SK-N-SH (cell line): ENCODE results near the gene TEX35. TPM values are rescaled to one million over a fixed set of nuclear protein-coding genes. Genes with fewer than 3 reads are reported as not detected.
A peak's percentile ranks its signal among the peaks of the same experiment; 100 is the strongest.

Experiments
- CTCF ChIA-PET: fragments of 300-600, 350-600 bp; formaldehyde crosslinking; extraction: SDS; loops from one replicate; lab custom pipeline; 2021; lab: Yijun Ruan, JAX
- POLR2A ChIA-PET: fragments of 350-600 bp; sonication (Branson Sonifier 250); formaldehyde crosslinking; extraction: SDS; loops from one replicate; lab custom pipeline; 2020; ENCODE audit warnings: antibody characterized with exemption, inconsistent platforms; lab: Yijun Ruan, JAX
- DNase-seq: peaks from one replicate; pipeline ENCODE4 v3.0.0; 2012
- H2AFZ ChIP-seq: fragments of 200-600 bp; sonication (generic); 2 replicates; pipeline ENCODE4 v1.8.1; 2016; ENCODE audit warnings: antibody characterized with exemption, mild to moderate bottlenecking, low read depth
- H3F3A ChIP-seq: fragments of 200-600 bp; sonication (generic); replicated peaks from 2 replicates; pipeline ENCODE3; 2016; ENCODE audit warnings: antibody characterized with exemption, mild to moderate bottlenecking; ENCODE audit not compliant: insufficient read depth
- H3K27ac ChIP-seq, 2 experiments: fragments of 200-500 bp in 1 of 2; fragments of 200-600 bp in 1 of 2; sonication (Bioruptor generic) in 1 of 2; sonication (generic), shearing (Covaris generic) in 1 of 2; 2 replicates each; pipeline versions ENCODE4 v1.5.1 to v1.6.1; 2014 to 2016; ENCODE audit warnings: low read depth in 2 of 2, inconsistent platforms in 1 of 2, low read length in 1 of 2, mild to moderate bottlenecking in 1 of 2, mixed read lengths in 1 of 2
- H3K27me3 ChIP-seq: fragments of 200-600 bp; sonication (generic), shearing (Covaris generic); 2 replicates; pipeline ENCODE4 v1.6.1; 2016; ENCODE audit warnings: mixed run types; ENCODE audit not compliant: insufficient read depth
- H3K36me3 ChIP-seq, 2 experiments: fragments of 200-500 bp in 1 of 2; fragments of 200-600 bp in 1 of 2; sonication (Bioruptor generic) in 1 of 2; sonication (generic) in 1 of 2; replicated peaks in 1 of 2; 2 replicates each; pipeline versions ENCODE3 to v1.5.1; 2014 to 2016; ENCODE audit warnings: low read length in 1 of 2, mild to moderate bottlenecking in 1 of 2; ENCODE audit not compliant: insufficient read depth in 2 of 2, control insufficient read depth in 1 of 2
- H3K4me1 ChIP-seq, 2 experiments: fragments of 200-500 bp in 1 of 2; fragments of 200-600 bp in 1 of 2; sonication (Bioruptor generic) in 1 of 2; sonication (generic), shearing (Covaris generic) in 1 of 2; 2 replicates each; pipeline versions ENCODE4 v1.5.1 to v1.6.1; 2014 to 2016; ENCODE audit warnings: low read depth in 1 of 2, low read length in 1 of 2, mixed run types in 1 of 2; ENCODE audit not compliant: insufficient read depth in 2 of 2, control insufficient read depth in 1 of 2
- H3K4me2 ChIP-seq: fragments of 200-600 bp; sonication (generic), shearing (Covaris generic); 2 replicates; pipeline ENCODE4 v1.6.1; 2017; ENCODE audit warnings: mixed run types
- H3K4me3 ChIP-seq, 2 experiments: fragments of 200-500 bp in 1 of 2; fragments of 200-600 bp in 1 of 2; sonication (Bioruptor generic) in 1 of 2; sonication (generic), shearing (Covaris generic) in 1 of 2; 2 replicates each; pipeline versions ENCODE4 v1.5.1 to v1.8.1; 2014 to 2016; ENCODE audit warnings: low read depth in 2 of 2, inconsistent platforms in 1 of 2, low read length in 1 of 2, mild to moderate bottlenecking in 1 of 2, mixed read lengths in 1 of 2, moderate library complexity in 1 of 2
- H3K79me2 ChIP-seq: fragments of 200-600 bp; sonication (generic); 2 replicates; pipeline ENCODE4 v1.8.1; 2017; ENCODE audit warnings: mild to moderate bottlenecking; ENCODE audit not compliant: insufficient read depth
- H3K9ac ChIP-seq: fragments of 200-600 bp; sonication (generic); 2 replicates; pipeline ENCODE4 v1.6.1; 2017; ENCODE audit warnings: mixed run types
- H3K9me2 ChIP-seq: fragments of 200-600 bp; sonication (generic); 2 replicates; pipeline ENCODE4 v1.6.1; 2017; ENCODE audit warnings: mixed run types
- H3K9me3 ChIP-seq: fragments of 200-600 bp; sonication (generic); 2 replicates; pipeline ENCODE4 v1.6.1; 2017; ENCODE audit warnings: mixed run types, mild to moderate bottlenecking, moderate library complexity
- H4K20me1 ChIP-seq: fragments of 200-600 bp; sonication (generic); 2 replicates; pipeline ENCODE4 v1.6.1; 2017; ENCODE audit warnings: mild to moderate bottlenecking, mixed run types; ENCODE audit not compliant: insufficient read depth
- CHD2 ChIP-seq: fragments of 150-350 bp; IDR thresholded peaks from 2 replicates; pipeline ENCODE4 v1.6.1; 2018; ENCODE audit warnings: low read length; ENCODE audit not compliant: partially characterized antibody
- ELF1 ChIP-seq: IDR thresholded peaks from 2 replicates; pipeline ENCODE4 v1.4.0; 2012
- EP300 ChIP-seq, 2 experiments: IDR thresholded peaks; 2 replicates each; pipeline versions ENCODE4 v1.4.0 to v1.6.1; 2012; ENCODE audit warnings: borderline replicate concordance in 1 of 2, low read depth in 1 of 2, low read length in 1 of 2
- EZH2phosphoT487 ChIP-seq: fragments of 200-600 bp; sonication (generic); IDR thresholded peaks from 2 replicates; pipeline ENCODE4 v1.6.1; 2017; ENCODE audit warnings: low read depth, mixed run types, mild to moderate bottlenecking, antibody characterized with exemption, moderate library complexity, borderline replicate concordance
- FOSL2 ChIP-seq: IDR thresholded peaks from 2 replicates; pipeline ENCODE4 v1.4.0; 2012; ENCODE audit warnings: low read depth, mild to moderate bottlenecking, moderate library complexity, borderline replicate concordance
- FOXM1 ChIP-seq: IDR thresholded peaks from 2 replicates; pipeline ENCODE4 v1.4.0; 2012; ENCODE audit warnings: low read depth, mild to moderate bottlenecking
- GABPA ChIP-seq: IDR thresholded peaks from 2 replicates; pipeline ENCODE4 v1.4.0; 2012; ENCODE audit warnings: low read depth, mild to moderate bottlenecking
- GATA2 ChIP-seq: sonication (generic); formaldehyde crosslinking; IDR thresholded peaks from 2 replicates; pipeline ENCODE4 v1.5.0; 2020; ENCODE audit warnings: mild to moderate bottlenecking, missing genetic modification reagents
- JUND ChIP-seq: IDR thresholded peaks from 2 replicates; pipeline ENCODE4 v1.4.0; 2012
- MAX ChIP-seq: IDR thresholded peaks from 2 replicates; pipeline ENCODE4 v1.4.0; 2012; ENCODE audit warnings: low read depth
- MXI1 ChIP-seq: IDR thresholded peaks from 2 replicates; pipeline ENCODE4 v1.6.1; 2012; ENCODE audit warnings: mild to moderate bottlenecking, low read depth, low read length, improper control_type of control experiment
- NFIC ChIP-seq: IDR thresholded peaks from 2 replicates; pipeline ENCODE4 v1.4.0; 2012; ENCODE audit warnings: borderline replicate concordance
- NRF1 ChIP-seq: IDR thresholded peaks from 2 replicates; pipeline ENCODE4 v1.6.1; 2012; ENCODE audit warnings: low read depth, mild to moderate bottlenecking, low read length
- PBX3 ChIP-seq: IDR thresholded peaks from 2 replicates; pipeline ENCODE4; 2012
- POLR2AphosphoS5 ChIP-seq: IDR thresholded peaks from 2 replicates; pipeline ENCODE4 v1.6.1; 2012; ENCODE audit warnings: low read depth, low read length
- RCOR1 ChIP-seq: fragments of 150-350 bp; IDR thresholded peaks from 2 replicates; pipeline ENCODE4 v1.6.1; 2017; ENCODE audit warnings: antibody characterized with exemption, low read length
- REST ChIP-seq: IDR thresholded peaks from 2 replicates; pipeline ENCODE4 v1.6.1; 2012; ENCODE audit warnings: mild to moderate bottlenecking, low read depth, low read length, moderate library complexity
- RXRA ChIP-seq: IDR thresholded peaks from 2 replicates; pipeline ENCODE4 v1.4.0; 2012; ENCODE audit warnings: low read depth, mild to moderate bottlenecking, borderline replicate concordance
- SIN3A ChIP-seq: IDR thresholded peaks from 2 replicates; pipeline ENCODE4 v1.6.1; 2012; ENCODE audit warnings: low read depth, mild to moderate bottlenecking, low read length, moderate library complexity, borderline replicate concordance
- TCF12 ChIP-seq: IDR thresholded peaks from 2 replicates; pipeline ENCODE4 v1.4.0; 2012
- USF2 ChIP-seq: fragments of 150-350 bp; IDR thresholded peaks from 2 replicates; pipeline ENCODE4 v1.6.1; 2017; ENCODE audit warnings: antibody characterized with exemption, low read length, low read depth, borderline replicate concordance
- YY1 ChIP-seq: IDR thresholded peaks from 2 replicates; pipeline ENCODE4 v1.4.0; 2012; ENCODE audit warnings: low read depth, mild to moderate bottlenecking
- ZBTB33 ChIP-seq: IDR thresholded peaks from 2 replicates; pipeline ENCODE4 v1.4.0; 2012; ENCODE audit warnings: low read depth, borderline replicate concordance
- WGBS: methylation state at CpG from one replicate; pipeline ENCODE4 v1.1.6; 2017; ENCODE audit warnings: low lambda C conversion rate; 5-methylcytosine and 5-hydroxymethylcytosine counted together
- polyA plus RNA-seq, 3 experiments: library from polyadenylated mRNA; depleted of rRNA; stranded (reverse); fragments of >200 nt; gene quantifications; 2 replicates each; pipeline ENCODE4 v1.2.3, GENCODE V29; 2012

Gene TEX35
- polyA plus RNA-seq, 1 of the 3 experiments (the other 2 are of a cell fraction) = 0.03 TPM

- TF ChIP-seq ELF1 (no peak), FOSL2 (peak; percentile 67; the same call in 1 of the 2 replicates), NFIC (peak; percentile 12; the same call in 1 of the 2 replicates), REST (no peak), MAX (peak; percentile 84), RXRA (no peak), USF2 (no peak), EZH2phosphoT487 (no peak), POLR2AphosphoS5 (no peak), NRF1 (no peak), EP300 (IDR thresholded peaks at IDR 0.05; ENCODE audit: borderline replicate concordance in 1 of 2, low read depth in 1 of 2, low read length in 1 of 2) (no peak), PBX3 (peak; percentile 32; the same call in 1 of the 2 replicates), SIN3A (no peak), YY1 (no peak), RCOR1 (no peak), FOXM1 (no peak), JUND (peak; percentile 54; the same call in 1 of the 2 replicates), GABPA (no peak), ZBTB33 (no peak), TCF12 (peak; percentile 83), MXI1 (no peak), CHD2 (no peak), GATA2 (CRISPR knock-in tag) (no peak)
- H4K20me1 ChIP-seq = no peaks in the 10 kb centered on the region
- H3K4me3 ChIP-seq = no peak overlapping the region
- H2AFZ ChIP-seq = no peak overlapping the region
- 41% methylated on average over 7 of the region's 7 CpGs for WGBS
- no peak overlapping the region; a peak in 1 of 4 replicates for H3K27ac ChIP-seq
- ChIA-PET POLR2A (no interaction called here), CTCF (interaction anchor here (0.7 to 10.8 kb wide), 7 partner anchors 8 to 464 kb away, joined by 3 to 243 read pairs (median 16); no protein-coding TSS in a partner anchor)
- H3K27me3 ChIP-seq = no peaks in the 10 kb centered on the region
- peaks cover 13% of the 10 kb centered on the region for H3K79me2 ChIP-seq
- H3K4me2 ChIP-seq = peak overlapping the region; percentile 25; the same call in 1 of the 2 replicates
- H3F3A ChIP-seq = peaks cover 18% of the 10 kb centered on the region
- H3K9me3 ChIP-seq = no peaks in the 10 kb centered on the region
- H3K9ac ChIP-seq = no peak overlapping the region
- peaks cover 32 to 43% of the 10 kb centered on the region in 2 experiments for H3K4me1 ChIP-seq
- DNase-seq = no peak
- peaks cover 0 to under 1% of the 10 kb centered on the region in 2 experiments for H3K36me3 ChIP-seq
- no peaks in the 10 kb centered on the region for H3K9me2 ChIP-seq
Observed at GRCh38 chr1:178540646-178541045, 27.7 kb downstream of the TEX35 start.
